ENCODE data around the gene CBARP. TPM values are rescaled to one million over a fixed set of nuclear protein-coding genes. Genes with fewer than 3 reads are reported as not detected.

CBARP gene
- 2.8 and 13.5 TPM in 2 replicates for total RNA-seq (2011; cell fraction: chromatin; rRNA removed; ENCODE audit: low replicate concordance)
- 11.4 and 15.2 TPM in 2 replicates for total RNA-seq (2011; cell fraction: nucleolus; rRNA removed)
- 4.2 and 6.2 TPM in 2 replicates for total RNA-seq (2011; cell fraction: nucleoplasm; rRNA removed)
- 3.7 and 3.8 TPM in 2 replicates for total RNA-seq (2014; rRNA removed)
- 0.18 TPM in 1 of 2 replicates, not detected in the other for total RNA-seq (2014; rRNA removed; fragmentation: Illumina TruSeq; extraction: Trizol)
- total RNA-seq (2015; rRNA removed; fragmentation: Illumina TruSeq; extraction: Trizol): 1.3 and 1.4 TPM in 2 replicates
- total RNA-seq (2021): 6.6 and 8.9 TPM in 2 replicates
- 0.98 and 1.2 TPM in 2 replicates for polyA plus RNA-seq (2011; rRNA removed)
- polyA plus RNA-seq (2011; cell fraction: cytosol; rRNA removed): 0.84 and 4.5 TPM in 2 replicates
- polyA plus RNA-seq (2011; cell fraction: nucleus; rRNA removed): 8.2 and 25.4 TPM in 2 replicates
- polyA plus RNA-seq (2012): 3.1 and 3.3 TPM in 2 replicates
- 0.25 and 2.3 TPM in 2 replicates for polyA plus RNA-seq (2014; fragmentation: Illumina TruSeq; extraction: Trizol)
- polyA plus RNA-seq (2014; fragmentation: Nextera tagmentation; extraction: Ambion mirVana): under 1 TPM in 1 of 2 experiments, not detected in 1; 0.03 TPM
- 5.8 and 6.3 TPM in 2 replicates for polyA plus RNA-seq (2014; rRNA removed)
- 0.11 and 0.15 TPM in 2 replicates for polyA minus RNA-seq (2011; rRNA and poly(A)+ RNA removed)
- polyA minus RNA-seq (2011; cell fraction: cytosol; rRNA and poly(A)+ RNA removed): 2.9 and 3.0 TPM in 2 replicates
- polyA minus RNA-seq (2011; cell fraction: nucleus; rRNA and poly(A)+ RNA removed): 3.0 and 3.8 TPM in 2 replicates
- percentile 47 among the genes with signal in this experiment for Bru-seq, nascent RNA
- BruChase-seq, experiment 1, labeled RNA remaining after a 2-hour chase: percentile 37 among the genes with signal in this experiment
- percentile 46 among the genes with signal in this experiment for BruChase-seq, experiment 2, labeled RNA remaining after a 6-hour chase
- long read RNA-seq, experiment 1, partial matches to known transcripts: 9 of 40 reads
- long read RNA-seq, experiment 1, other reads (novel, unspliced or antisense): 31 of 40 reads
- long read RNA-seq, experiment 2, partial matches to known transcripts: 5 of 9 reads
- long read RNA-seq, experiment 2, other reads (novel, unspliced or antisense): 3 of 9 reads
- long read RNA-seq, experiment 3: 0 reads

GRCh38 chr19:1237754-1238368 lies at the start of gene CBARP:
Gene CBARP, minus strand, starts transcription at chr19:1238005. Its CDS starts 1,905 bp downstream, at chr19:1236100.
- Histone ChIP-seq H3K9me3 (replicated peaks; ENCODE audit: control insufficient read depth, insufficient read depth, low read depth, low read length) (no peaks in the 10 kb centered on the region), H3K27me3 (ENCODE audit: control insufficient read depth in 2 of 2, insufficient read depth in 2 of 2, low read length in 2 of 2) (no peaks in the 10 kb centered on the region), H3K36me3 (ENCODE audit: control insufficient read depth, insufficient read depth, low read length) (peaks cover 34% of the 10 kb centered on the region; the same call in 1 of the 3 replicates), H3K4me2 (ENCODE audit: insufficient read depth, low read length) (peak within 1 kb of the TSS; percentile 70), H3K9ac (ENCODE audit: insufficient read depth in 1 of 2, low read depth in 2 of 2, low read length in 2 of 2) (peak within 1 kb of the TSS; percentile 64 to 94), H3K79me2 (ENCODE audit: control insufficient read depth, insufficient read depth, low read length) (peaks cover 21% of the 10 kb centered on the region), H2AFZ (ENCODE audit: low read depth, low read length) (peak within 1 kb of the TSS; percentile 59), H4K20me1 (replicated peaks; ENCODE audit: control insufficient read depth, insufficient read depth, low read length) (no peaks in the 10 kb centered on the region), H3K4me1 (replicated peaks in 1 of 2; ENCODE audit: control insufficient read depth in 2 of 2, insufficient read depth in 2 of 2, low read length in 2 of 2) (peaks cover 18 to 98% of the 10 kb centered on the region in 2 experiments), H3K9me1 (ENCODE audit: control insufficient read depth, insufficient read depth, low read length) (no peaks in the 10 kb centered on the region), H3K4me3 (peak within 1 kb of the TSS; percentile 55), H3K27ac (ENCODE audit: extremely low read depth, low read depth, low read length) (peak within 1 kb of the TSS; percentile 61; the same call in 2 of the 3 replicates)
- FAIRE-seq (no peak), ATAC-seq (peak; percentile 1; the same call in 1 of the 3 replicates), DNase-seq (ENCODE audit: extremely low read depth in 1 of 4, low spot score in 3 of 4) (peak; percentile 72 to 79 (median 76))
- intact Hi-C loops (cut with micrococcal nuclease): loop anchor here (2.0 kb wide), 1 partner anchor 17 kb away; no protein-coding TSS in a partner anchor
- ChIA-PET CTCF (ENCODE audit: low intra/inter-chr PET ratio) (interaction anchor here (0.9 kb wide), 1 partner anchor 468 kb away, joined by 3 read pairs; no protein-coding TSS in a partner anchor), POLR2A (no interaction called here)
- BruUV-seq (replicated peaks): no TSS peak
- WGBS (ENCODE audit: insufficient coverage, low coverage, missing lambda C conversion rate): 5% methylated on average over 8 of the region's 87 CpGs
- in situ Hi-C loops (cut with MboI): loop anchor here (25.0 kb wide), 1 partner anchor 476 kb away; the partner anchor contains the start of gene MISP
- TF ChIP-seq GABPA (tag; conservative IDR thresholded peaks at IDR 0.05; ENCODE audit: low read depth): peak; percentile 45
- no peak for TF ChIP-seq MLLT1 (IDR thresholded peaks at IDR 0.05)
- peak; percentile 30; the same call in 1 of the 2 replicates for TF ChIP-seq ETS1 (conservative IDR thresholded peaks at IDR 0.05; ENCODE audit: control insufficient read depth, low read depth, low read length)
- peak; percentile 74 for TF ChIP-seq BHLHE40 (IDR thresholded peaks at IDR 0.05; ENCODE audit: low read length)
- no peak for TF ChIP-seq KLF13 (tag; IDR thresholded peaks at IDR 0.05; ENCODE audit: borderline replicate concordance, low read depth)
- TF ChIP-seq GMEB1 (CRISPR knock-in tag; IDR thresholded peaks at IDR 0.05): peak; percentile 33; the same call in 1 of the 2 replicates
- no peak for TF ChIP-seq RBBP5 (IDR thresholded peaks at IDR 0.05; ENCODE audit: borderline replicate concordance, insufficient read depth, low read length, poor library complexity, severe bottlenecking)
- no peak for TF ChIP-seq PATZ1 (CRISPR knock-in tag; IDR thresholded peaks at IDR 0.05; ENCODE audit: borderline replicate concordance)

Data from K562 (cell line).